Hepatocyte (in vitro differentiated cells): Measurements from ENCODE around the gene COL4A3. TPM values are rescaled to one million over a fixed set of nuclear protein-coding genes. Genes with fewer than 3 reads are reported as not detected.
"Not testable (repeated sequence)": the region's sequence is repeated elsewhere in the genome, so short reads cannot be mapped to it uniquely, and the experiment has no call there.

ENCODE experiments used
- DNase-seq: peaks from one replicate; pipeline ENCODE4 v3.0.0-alpha.2; 2016; ENCODE audit warnings: low spot score
- H2AFZ ChIP-seq: fragments of 200-600 bp; sonication (generic); 2 replicates; pipeline ENCODE4 v1.6.0; 2016; ENCODE audit warnings: antibody characterized with exemption, mild to moderate bottlenecking
- H3K27ac ChIP-seq: fragments of 200-600 bp; sonication (generic); 2 replicates; pipeline ENCODE4 v1.5.1; 2016; ENCODE audit warnings: mild to moderate bottlenecking
- H3K27me3 ChIP-seq: fragments of 200-600 bp; sonication (generic); 2 replicates; pipeline ENCODE4 v1.6.1; 2016
- H3K36me3 ChIP-seq: fragments of 200-600 bp; sonication (generic); replicated peaks from 2 replicates; pipeline ENCODE4 v1.5.1; 2016; ENCODE audit warnings: low read depth; ENCODE audit not compliant: insufficient read depth
- H3K4me1 ChIP-seq: fragments of 200-600 bp; sonication (generic); 2 replicates; pipeline ENCODE4 v1.5.1; 2016; ENCODE audit warnings: mild to moderate bottlenecking, moderate library complexity; ENCODE audit not compliant: insufficient read depth
- H3K4me2 ChIP-seq: fragments of 200-600 bp; sonication (generic); 2 replicates; pipeline ENCODE4 v1.6.0; 2016
- H3K4me3 ChIP-seq: fragments of 200-600 bp; sonication (generic); 2 replicates; pipeline ENCODE4 v1.5.1; 2016; ENCODE audit warnings: mild to moderate bottlenecking
- H3K79me2 ChIP-seq: fragments of 200-600 bp; sonication (generic); 2 replicates; pipeline ENCODE4 v1.6.0; 2017; ENCODE audit warnings: mild to moderate bottlenecking
- H3K9me2 ChIP-seq: fragments of 200-600 bp; sonication (generic); replicated peaks from 2 replicates; pipeline ENCODE4 v1.6.0; 2017; ENCODE audit warnings: mild to moderate bottlenecking; ENCODE audit not compliant: insufficient read depth
- H3K9me3 ChIP-seq: fragments of 200-600 bp; sonication (generic); 2 replicates; pipeline ENCODE4 v1.5.1; 2016; ENCODE audit warnings: low read depth, mild to moderate bottlenecking
- H4K20me1 ChIP-seq: fragments of 200-600 bp; sonication (generic); 2 replicates; pipeline ENCODE4 v1.6.0; 2016; ENCODE audit warnings: mild to moderate bottlenecking; ENCODE audit not compliant: insufficient read depth, poor library complexity, severe bottlenecking
- CTCF ChIP-seq: fragments of 200-600 bp; sonication (generic); IDR thresholded peaks from 2 replicates; pipeline ENCODE4 v1.5.1; 2016; ENCODE audit warnings: antibody characterized with exemption, mild to moderate bottlenecking; ENCODE audit not compliant: poor library complexity
- EZH2 ChIP-seq: fragments of 200-600 bp; sonication (generic); IDR thresholded peaks from 2 replicates; pipeline ENCODE4 v1.6.1; 2016; ENCODE audit warnings: antibody characterized with exemption, mild to moderate bottlenecking, borderline replicate concordance
- EZH2phosphoT487 ChIP-seq: fragments of 200-600 bp; sonication (generic); IDR thresholded peaks from one replicate; pipeline ENCODE4 v1.6.1; 2018; ENCODE audit warnings: antibody characterized with exemption, mild to moderate bottlenecking, low read depth, moderate library complexity; ENCODE audit not compliant: unreplicated experiment, severe bottlenecking
- WGBS: methylation state at CpG from one replicate; pipeline ENCODE4 v1.1.6; 2016; ENCODE audit warnings: low lambda C conversion rate; ENCODE audit errors: missing lambda C conversion rate; 5-methylcytosine and 5-hydroxymethylcytosine counted together
- polyA plus RNA-seq: library from polyadenylated mRNA; unstranded; fragments of >200 nt; fragmentation: Nextera tagmentation; extraction: Ambion mirVana; gene quantifications from 2 replicates; pipeline ENCODE4 v1.2.1, GENCODE V29; 2016
- total RNA-seq: library from RNA; depleted of rRNA; stranded (reverse); fragments of >200 nt; gene quantifications from 2 replicates; pipeline ENCODE4 v1.2.3, GENCODE V29; 2014

The COL4A3 gene
- total and polyA plus RNA-seq, 2 experiments from 2014 or later, result 0.50 TPM; not detected in 1

GRCh38 chr2:227164763-227165291 lies 403 bp downstream of the COL4A3 start:
- peak; percentile 24 for DNase-seq
- 3% methylated on average over 24 of the region's 38 CpGs for WGBS
- H3K9me3 ChIP-seq, result no peaks in the 10 kb centered on the region
- H3K4me1 ChIP-seq, result peaks cover 6% of the 10 kb centered on the region
- H3K79me2 ChIP-seq, result no peaks in the 10 kb centered on the region
- no peaks in the 10 kb centered on the region for H4K20me1 ChIP-seq
- H2AFZ ChIP-seq, result peak overlapping the region; percentile 71
- H3K4me2 ChIP-seq, result peak overlapping the region; percentile 99
- H3K36me3 ChIP-seq, result no peaks in the 10 kb centered on the region
- peak overlapping the region; percentile 74 for H3K4me3 ChIP-seq
- H3K9me2 ChIP-seq, result no peaks in the 10 kb centered on the region
- H3K27me3 ChIP-seq, result peaks cover 82% of the 10 kb centered on the region
- peak; percentile 69 for TF ChIP-seq EZH2
- TF ChIP-seq EZH2phosphoT487, result no peak
- no peak overlapping the region for H3K27ac ChIP-seq

DNA sequence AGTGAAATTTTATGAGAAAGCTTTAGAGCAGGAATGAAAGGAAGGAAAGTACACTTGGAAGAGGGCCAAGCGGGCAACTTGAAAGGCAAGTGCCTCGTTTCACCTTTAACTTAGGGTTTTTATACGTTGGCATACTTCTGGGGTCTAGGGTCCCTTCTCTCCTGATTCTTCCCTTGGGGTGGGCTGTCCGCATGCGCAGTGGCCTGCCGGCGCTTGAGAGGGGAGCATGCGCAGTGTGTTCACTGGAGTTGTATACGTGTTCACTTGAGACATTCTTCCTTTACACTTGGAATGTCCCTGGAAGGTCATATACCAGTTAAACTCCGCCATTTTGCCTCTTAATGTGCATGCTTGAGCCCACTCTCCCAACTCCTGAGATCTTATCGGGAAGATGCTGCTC lies 7.4 kb downstream of the COL4A3 start:
- not testable (repeated sequence) for H3K4me3 ChIP-seq, H3K36me3 ChIP-seq, H3K9me3 ChIP-seq, DNase-seq, H3K4me1 ChIP-seq, H2AFZ ChIP-seq, H3K9me2 ChIP-seq, H3K79me2 ChIP-seq, H4K20me1 ChIP-seq, H3K27ac ChIP-seq, H3K4me2 ChIP-seq
- 89% methylated on average over 11 of the region's 11 CpGs for WGBS
- peaks cover 14% of the 10 kb centered on the region for H3K27me3 ChIP-seq

GRCh38 chr2:227177592-227178336 lies 13.3 kb downstream of the COL4A3 start:
- no peaks in the 10 kb centered on the region for H3K9me2 ChIP-seq
- no peak for TF ChIP-seq EZH2phosphoT487
- no peak for TF ChIP-seq EZH2
- TF ChIP-seq CTCF, result no peak
- H3K36me3 ChIP-seq, result no peaks in the 10 kb centered on the region
- no peaks in the 10 kb centered on the region for H3K27me3 ChIP-seq
- 96% methylated on average over 12 of the region's 12 CpGs for WGBS
- no peaks in the 10 kb centered on the region for H3K9me3 ChIP-seq
- H3K4me2 ChIP-seq, result no peak overlapping the region
- DNase-seq, result no peak
- H3K4me1 ChIP-seq, result no peaks in the 10 kb centered on the region
- no peak overlapping the region for H3K4me3 ChIP-seq
- H3K79me2 ChIP-seq, result no peaks in the 10 kb centered on the region
- no peak overlapping the region for H3K27ac ChIP-seq
- no peak overlapping the region for H2AFZ ChIP-seq
- H4K20me1 ChIP-seq, result no peaks in the 10 kb centered on the region

DNA sequence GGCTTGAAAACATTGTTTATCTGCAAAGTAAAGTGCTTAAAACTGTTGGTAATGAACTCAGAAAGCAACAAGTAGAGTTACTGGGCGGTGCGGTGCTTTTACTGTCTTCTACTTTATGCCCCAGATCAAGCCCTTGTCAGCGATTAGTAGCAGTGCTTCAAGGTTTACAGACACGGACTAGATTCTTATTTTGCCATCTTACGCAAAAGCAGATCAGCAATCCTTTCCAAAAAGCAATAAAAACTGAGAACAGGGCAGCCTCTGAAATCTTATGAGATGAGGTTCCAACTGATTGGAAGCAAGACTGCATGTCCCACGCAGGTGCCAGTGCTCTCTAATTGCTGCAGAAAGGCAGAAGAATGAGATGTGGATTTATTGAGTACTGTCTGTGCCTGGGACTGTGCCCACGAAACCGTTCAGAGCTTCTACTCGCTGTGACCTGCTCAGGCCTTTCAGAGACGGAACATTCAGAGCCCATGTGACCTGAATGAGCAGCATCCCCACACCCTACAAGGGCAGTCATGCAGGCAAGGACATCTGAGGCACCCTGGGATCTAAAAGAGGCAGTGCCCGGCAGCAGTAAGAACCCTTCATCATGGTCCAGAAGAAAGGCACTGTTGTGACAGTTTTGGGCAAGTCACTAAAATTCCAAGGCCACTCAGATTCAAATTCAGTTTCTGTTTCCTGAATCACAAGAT lies 15.7 kb downstream of the COL4A3 start:
- Histone ChIP-seq H3K27ac (no peak overlapping the region), H2AFZ (no peak overlapping the region), H3K4me2 (no peak overlapping the region), H3K4me3 (no peak overlapping the region), H4K20me1 (no peaks in the 10 kb centered on the region), H3K9me2 (no peaks in the 10 kb centered on the region), H3K9me3 (no peaks in the 10 kb centered on the region), H3K79me2 (no peaks in the 10 kb centered on the region), H3K4me1 (no peaks in the 10 kb centered on the region), H3K27me3 (no peaks in the 10 kb centered on the region), H3K36me3 (no peaks in the 10 kb centered on the region)
- 78% methylated on average over 11 of the region's 11 CpGs for WGBS
- no peak for DNase-seq
- TF ChIP-seq CTCF (no peak), EZH2 (no peak), EZH2phosphoT487 (no peak)
